HG03064 (cell line): ENCODE data around the gene TP53TG5.

ENCODE experiments used
- ATAC-seq: cut with Tn5 transposase; IDR thresholded peaks from one replicate; pipeline ENCODE4 v1.9.1; 2021; ENCODE audit warnings: low read depth; ENCODE audit not compliant: unreplicated experiment

TP53TG5 gene

GRCh38 chr20:45336530-45337366, 41.4 kb downstream of the TP53TG5 start:
- ATAC-seq: no peak

- ATAC-seq: no peak
Measured at GRCh38 chr20:45330476-45330875, 47.6 kb downstream of the TP53TG5 start.

- no peak for ATAC-seq
Measured at GRCh38 chr20:45329497-45330319, 48.4 kb downstream of the TP53TG5 start.

GRCh38 chr20:45328451-45328850, 49.7 kb downstream of the TP53TG5 start:
- no peak for ATAC-seq

GRCh38 chr20:45325371-45325770, 52.8 kb downstream of the TP53TG5 start:
- no peak for ATAC-seq

GRCh38 chr20:45323731-45324130, 54.4 kb downstream of the TP53TG5 start:
- no peak for ATAC-seq

- ATAC-seq: no peak
Measured at GRCh38 chr20:45322952-45323383, 55.2 kb downstream of the TP53TG5 start.
